NCI-H510A (cell line): Measurements from ENCODE around the gene RNF4.
"Not testable (repeated sequence)": the region's sequence is repeated elsewhere in the genome, so short reads cannot be mapped to it uniquely, and the experiment has no call there.

Experiments used
- DNase-seq: peaks from one replicate; lab custom pipeline; 2025; lab: John Stamatoyannopoulos, UW

RNF4 gene, protein sequence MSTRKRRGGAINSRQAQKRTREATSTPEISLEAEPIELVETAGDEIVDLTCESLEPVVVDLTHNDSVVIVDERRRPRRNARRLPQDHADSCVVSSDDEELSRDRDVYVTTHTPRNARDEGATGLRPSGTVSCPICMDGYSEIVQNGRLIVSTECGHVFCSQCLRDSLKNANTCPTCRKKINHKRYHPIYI

DNA sequence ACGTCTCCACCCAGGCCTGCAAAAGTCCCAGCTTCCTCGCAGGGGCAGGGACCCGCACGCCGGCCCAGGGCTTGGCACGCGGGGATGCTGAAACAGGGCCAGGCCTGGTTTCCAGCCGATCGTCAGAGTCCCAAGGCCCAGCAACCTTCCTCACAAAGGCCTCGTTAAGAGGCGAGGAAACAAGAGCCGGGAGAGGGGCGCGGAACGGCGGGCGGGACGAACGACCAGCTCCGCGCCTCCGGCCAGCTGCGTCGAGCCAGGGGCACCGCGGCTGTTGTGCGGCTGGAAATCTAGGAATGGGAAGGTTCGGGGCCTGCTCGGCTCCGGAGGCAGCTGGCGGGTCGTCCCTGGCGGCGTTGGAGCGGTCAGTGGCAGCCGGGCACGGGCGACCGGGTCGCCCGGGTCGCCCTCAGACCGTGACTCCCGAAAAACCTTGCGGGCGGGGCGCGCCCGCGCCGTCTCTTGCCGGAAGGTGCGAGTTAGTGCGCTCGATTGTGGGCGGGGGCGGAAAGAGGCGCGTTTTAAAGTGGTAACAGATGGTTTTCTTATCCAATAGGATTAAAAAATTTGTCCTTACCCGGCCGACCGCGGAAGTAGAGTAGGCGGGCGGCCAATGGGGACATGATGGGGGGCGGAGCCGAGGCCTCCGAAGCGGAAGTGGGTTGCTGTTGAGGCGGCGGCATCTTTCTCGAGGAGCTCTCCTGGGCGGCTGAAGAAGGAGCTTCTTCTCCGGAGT lies at the start of gene RNF4:
Gene RNF4, plus strand, starts transcription at position 651 of the 736 bp plus-strand sequence. CDS start 21,388 bp downstream, outside the sequence.
- DNase-seq = peak; percentile 91

DNA sequence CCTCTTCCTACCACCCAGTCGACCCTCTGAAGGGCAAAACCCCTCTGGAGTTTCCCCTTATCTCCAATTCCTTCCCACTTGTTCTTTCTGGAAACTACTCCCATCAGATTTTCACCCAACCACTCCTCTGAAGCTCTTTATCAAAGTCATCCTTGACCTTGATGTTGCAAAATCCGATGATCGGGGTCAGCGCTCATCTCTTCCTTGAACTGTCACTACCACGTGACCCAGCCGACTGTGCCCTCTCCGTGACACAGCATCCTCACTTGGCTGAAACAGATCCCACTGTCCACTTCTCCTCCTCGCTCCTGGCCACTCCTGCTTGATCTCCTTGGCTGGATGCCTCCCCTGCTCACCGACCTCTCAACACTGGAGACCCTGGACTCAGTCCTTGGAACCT lies 49.1 kb upstream of the RNF4 start:
- DNase-seq = no peak

DNA sequence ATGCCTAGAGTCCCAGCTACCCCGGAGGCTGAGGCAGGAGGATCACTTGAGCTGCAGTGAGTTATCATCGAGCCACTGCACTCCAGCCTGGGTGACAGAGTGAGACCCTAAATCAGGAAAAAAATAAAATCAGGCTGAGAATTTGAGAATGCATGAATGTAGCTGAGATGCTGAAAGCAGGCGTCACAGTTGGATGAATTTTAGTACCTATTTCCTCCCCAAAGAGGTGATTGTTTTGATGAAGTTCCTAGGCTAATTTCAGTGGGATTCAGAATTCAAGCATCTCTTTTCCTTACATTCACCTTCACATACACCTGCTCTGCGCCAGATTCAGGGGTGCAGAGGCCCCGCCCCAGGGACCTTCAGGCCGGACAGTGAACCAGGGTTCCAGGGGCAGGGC lies 47.0 kb upstream of the RNF4 start:
- DNase-seq = no peak

DNA sequence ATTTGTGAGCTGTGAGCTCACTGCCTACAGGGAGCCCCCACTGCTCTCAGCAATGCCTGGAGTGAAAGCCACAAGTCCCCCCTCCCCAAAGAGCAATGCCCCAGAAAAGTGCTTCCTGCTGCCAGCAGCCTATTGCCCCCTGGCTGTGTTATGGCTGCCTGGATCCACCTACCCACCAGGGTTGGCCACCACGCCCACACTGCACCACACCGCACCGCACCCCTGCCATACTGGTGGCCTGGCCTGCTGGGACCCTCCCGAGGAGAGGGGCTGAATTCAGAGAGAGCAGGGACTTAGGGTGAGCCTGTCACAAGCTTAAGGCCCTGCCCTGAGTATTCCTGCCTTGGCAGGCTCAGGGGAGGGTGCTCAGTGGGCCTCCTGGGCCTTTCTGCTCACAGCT lies 45.8 kb upstream of the RNF4 start:
- no peak for DNase-seq

DNA sequence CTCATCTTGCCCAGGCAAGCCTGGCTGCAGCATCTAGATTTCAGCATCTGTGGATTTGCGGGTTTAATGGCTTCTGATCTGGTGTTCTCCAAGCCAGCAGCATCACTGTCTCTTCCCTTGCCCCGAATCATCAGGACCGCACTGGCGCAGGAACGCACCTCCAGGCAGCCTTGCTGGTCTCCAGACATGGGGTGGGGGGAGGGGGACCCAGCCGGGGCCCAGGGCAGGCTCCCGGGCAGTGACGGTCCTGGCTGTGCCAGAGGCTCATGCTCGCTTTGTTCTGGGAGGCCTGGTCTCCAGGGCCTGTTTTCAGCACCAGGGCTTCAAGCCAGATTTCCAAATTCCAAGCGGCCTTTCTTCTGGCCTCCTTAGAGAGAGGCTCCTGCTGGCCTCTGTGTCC lies 45.2 kb upstream of the RNF4 start:
- no peak for DNase-seq

DNA sequence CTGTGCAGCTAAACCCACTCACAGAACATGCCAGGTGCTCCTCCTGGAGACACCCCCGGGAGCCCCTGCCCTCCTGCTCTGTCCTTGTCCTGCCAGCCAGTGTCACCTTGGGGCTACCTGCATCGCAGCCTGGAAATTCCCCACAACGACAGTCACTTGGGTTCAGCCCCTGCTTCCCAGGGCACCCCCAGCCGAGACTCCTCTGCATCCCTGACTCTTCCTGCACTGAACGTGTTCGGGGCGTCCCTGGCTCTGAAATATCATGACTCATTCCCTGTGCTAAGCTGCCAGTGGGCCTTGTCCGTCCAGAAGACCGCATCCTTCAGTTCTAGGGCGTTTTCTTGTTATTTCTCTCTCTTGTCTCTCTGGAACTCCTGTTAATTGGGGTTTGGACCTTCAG lies 44.3 kb upstream of the RNF4 start:
- DNase-seq = no peak

DNA sequence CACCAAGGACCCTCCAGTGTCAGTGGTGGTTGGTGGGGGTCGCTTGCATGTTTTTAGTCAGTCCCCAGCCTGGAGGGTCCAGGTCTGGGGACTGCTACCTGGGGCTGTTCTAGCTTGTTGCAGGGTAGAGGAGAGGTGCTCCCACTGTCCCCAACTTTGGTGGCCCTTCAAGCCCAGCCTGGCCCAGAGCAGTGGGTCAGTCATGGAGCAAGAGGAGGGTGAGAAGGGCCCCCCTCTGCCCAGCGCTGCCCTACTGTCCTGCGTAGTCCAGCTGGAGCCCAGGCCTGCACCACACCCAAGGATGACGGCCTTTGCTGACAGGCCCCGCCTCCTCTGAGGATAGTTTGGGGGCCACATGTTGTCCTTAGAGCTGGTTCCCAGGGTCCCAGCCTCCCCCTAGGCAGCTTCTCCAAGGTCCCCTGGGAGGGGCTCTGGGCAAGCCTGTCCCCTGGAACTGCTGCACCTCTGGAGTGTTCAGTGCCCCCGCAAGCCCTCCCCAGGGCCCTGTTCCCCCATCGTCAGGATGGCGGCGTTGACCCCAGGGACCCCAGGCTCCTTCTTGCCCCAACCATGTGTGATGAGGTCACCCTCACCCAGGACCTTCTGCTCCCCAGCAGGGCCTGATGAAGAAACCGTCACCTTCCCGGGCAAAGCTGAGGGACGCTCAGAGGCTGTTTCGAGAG lies 43.4 kb upstream of the RNF4 start:
- no peak for DNase-seq

DNA sequence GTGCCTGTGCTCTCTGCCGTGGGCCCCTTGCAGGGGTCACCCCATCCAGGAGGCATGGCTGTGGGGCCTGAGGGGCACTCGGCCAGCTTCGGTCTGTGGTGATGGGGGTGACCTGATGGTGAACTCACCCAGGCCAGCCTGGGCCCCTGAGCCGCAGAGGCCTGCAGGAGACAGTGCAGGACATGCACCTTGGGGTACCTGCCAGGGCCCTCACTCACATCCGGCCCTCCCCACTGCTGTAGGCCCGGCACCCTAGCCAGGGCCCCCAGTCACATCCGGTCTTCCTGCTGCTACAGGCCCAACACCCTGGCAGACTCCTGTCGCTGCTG lies 42.9 kb upstream of the RNF4 start:
- no peak for DNase-seq

DNA sequence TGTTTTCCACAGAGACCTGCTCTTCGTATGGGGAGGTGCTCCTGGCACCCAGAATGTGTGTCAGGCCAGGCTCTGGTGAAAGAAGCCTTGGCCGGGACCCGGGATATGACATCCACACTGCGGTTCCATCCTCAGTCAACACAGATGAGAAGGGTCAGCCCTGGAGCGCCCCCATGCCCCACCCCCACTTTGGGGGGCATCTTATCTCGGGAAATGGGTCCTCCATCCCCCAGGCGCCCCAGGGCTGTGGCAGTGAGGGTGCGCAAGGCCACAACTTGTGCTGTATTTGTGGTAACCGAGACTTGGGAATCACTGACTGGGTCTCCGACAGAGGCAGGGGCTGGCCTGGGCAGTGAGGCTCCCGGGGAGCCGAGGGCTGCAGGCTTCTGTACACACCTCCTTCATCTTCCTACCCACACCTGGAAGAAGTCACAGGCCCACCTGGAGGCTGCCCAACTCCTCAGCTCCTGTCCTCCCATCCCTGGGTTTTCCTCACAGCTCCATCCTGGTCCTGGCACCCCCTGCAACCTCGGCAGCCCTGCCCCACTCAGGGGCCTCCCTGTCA lies 42.1 kb upstream of the RNF4 start:
- DNase-seq = no peak

DNA sequence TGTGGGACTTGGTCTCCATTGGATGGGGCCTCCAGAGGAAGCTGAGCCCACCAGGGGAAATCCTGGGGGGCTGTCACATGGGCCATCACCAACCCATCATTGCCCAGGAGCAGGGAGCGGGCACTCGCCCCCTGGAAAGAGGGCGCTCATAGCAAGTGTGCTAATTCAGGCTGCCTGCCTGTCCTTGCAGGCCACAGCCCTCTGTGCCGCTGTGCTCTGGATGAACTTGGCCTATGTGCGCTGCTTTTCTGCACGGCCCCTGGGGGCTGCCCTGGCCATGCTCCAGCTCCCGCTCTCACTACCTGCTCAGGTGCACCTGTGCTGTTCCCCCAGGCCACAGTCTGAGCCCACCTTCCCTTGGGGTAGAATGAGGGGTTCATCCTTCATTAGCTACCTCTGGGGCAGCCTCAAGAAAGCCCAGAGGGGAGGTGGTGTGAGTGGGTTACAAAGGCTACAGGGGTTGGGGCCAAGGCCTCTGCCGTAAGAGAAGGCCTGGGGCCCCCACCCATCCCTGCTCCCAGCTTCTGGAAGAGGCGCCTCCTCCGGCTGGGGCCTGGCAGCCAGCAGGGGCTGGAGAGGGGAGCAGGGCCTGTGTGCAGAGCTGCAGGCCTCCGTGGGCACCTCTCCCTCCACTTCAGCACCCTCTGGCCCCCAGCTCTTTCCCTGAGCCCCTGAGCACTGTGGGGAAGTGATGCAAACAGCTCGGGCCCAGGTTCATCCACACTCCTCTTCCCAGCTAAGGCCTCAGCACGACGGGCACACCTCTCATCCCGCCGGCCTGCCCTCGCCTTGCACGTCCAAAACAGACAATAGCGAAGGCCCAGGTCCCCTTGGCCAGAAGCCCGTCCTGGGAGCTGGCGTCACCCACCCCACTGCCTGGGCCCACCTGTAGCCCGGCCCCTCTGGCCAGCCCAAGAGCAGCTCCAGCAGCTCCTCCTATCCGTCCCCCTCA lies 41.2 kb upstream of the RNF4 start:
- no peak for DNase-seq

DNA sequence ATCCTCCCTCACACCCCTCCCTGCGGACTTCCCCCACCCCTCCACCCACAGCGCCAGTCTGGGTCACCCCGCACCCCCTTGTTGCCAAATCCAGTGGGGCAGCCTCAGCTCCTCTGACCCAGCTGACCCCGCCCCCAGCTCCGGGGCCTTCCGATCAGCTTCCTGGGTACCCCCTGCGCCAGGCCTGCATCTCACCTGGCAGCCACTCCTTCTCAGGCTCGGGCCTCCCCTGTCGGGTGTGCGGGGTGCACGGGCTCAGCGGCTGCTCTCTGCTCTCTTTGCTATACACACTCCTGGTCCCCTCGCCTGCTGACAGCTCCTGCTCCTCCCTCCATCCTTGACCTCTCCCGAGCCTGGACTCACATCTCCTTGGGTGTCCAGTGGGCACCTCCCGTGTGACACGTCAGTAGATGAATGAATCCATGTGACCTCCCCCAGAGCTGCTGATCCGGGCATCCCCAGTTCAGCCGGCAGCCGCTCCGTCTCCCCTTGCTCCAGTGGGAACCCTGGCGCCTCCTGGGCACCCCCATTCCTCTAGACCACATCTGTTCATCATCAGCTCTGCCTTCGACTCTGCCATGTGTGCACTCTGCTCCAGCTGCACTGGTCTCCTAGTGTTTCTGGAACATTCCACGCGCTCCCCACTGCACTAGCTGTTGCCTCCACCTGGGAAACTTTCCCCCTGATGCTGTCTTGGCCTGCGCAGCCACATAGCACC lies 40.3 kb upstream of the RNF4 start:
- no peak for DNase-seq

DNA sequence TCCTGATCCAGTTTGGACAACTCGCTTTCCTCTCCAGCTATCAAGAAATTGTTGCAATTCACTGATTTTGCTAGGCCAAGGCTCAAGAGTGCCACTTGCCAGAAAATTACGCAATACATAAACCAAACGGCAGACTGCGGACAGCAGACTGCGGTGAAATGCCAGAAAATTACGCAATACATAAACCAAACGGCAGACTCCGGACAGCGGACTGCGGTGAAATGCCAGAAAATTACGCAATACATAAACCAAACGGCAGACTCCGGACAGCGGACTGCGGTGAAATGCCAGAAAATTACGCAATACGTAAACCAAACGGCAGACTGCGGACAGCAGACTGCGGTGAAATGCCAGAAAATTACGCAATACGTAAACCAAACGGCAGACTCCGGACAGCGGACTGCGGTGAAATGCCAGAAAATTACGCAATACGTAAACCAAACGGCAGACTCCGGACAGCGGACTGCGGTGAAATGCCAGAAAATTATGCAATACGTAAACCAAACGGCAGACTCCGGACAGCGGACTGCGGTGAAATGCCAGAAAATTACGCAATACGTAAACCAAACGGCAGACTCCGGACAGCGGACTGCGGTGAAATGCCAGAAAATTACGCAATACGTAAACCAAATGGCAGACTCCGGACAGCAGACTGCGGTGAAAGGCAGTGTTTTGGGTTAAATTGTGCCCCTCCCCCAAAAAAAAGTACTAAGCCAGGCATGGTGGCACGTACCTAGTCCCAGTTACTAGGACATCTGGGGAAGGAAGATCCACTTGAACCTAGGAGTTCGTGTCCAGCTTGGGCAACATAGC lies 38.8 kb upstream of the RNF4 start:
- DNase-seq = not testable (repeated sequence)

DNA sequence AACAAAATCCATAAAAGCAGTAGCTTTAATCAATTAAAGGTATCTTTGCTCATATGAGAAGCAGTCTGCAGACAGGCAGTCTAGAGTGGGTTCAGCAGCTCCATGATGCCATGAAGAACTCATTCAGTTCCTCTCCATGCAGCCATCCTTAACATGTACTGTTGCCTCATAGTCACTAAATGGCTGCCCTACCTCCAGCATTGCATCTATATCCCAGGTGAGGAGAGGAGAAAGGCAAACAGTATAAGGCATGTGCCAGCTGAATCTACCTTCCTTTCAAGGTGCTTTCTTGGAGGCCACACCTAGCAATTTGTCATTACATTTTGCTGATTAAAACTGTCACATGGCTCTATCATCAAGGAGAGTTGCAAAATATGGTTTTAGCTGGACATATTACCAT lies 36.9 kb upstream of the RNF4 start:
- DNase-seq = no peak

DNA sequence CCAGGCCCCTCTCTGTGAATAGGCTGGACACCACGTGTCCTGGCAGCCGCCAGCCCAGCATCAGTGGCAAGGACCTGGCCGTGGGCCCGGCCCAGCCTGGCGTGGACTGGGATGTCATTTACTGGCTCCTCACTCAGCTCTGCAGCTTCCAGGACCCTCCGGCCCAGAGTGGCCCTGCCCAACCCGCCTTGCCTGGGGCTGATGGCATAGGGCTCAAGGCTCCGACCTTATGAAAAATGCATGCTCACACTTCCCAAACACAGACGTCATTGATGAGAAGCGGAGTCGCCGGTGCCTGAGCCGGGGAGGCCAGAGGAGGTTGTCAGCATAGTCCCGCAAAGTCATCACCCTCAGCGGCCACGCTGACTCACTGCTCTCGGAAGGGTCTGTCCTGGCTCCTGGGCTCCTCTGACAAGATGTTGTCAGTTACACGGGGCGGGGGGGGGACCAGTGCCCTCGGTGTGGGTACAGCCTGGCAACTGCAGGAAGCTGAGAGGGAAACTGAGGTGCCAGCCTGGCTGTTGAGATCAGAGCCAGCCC lies 35.8 kb upstream of the RNF4 start:
- DNase-seq = no peak

DNA sequence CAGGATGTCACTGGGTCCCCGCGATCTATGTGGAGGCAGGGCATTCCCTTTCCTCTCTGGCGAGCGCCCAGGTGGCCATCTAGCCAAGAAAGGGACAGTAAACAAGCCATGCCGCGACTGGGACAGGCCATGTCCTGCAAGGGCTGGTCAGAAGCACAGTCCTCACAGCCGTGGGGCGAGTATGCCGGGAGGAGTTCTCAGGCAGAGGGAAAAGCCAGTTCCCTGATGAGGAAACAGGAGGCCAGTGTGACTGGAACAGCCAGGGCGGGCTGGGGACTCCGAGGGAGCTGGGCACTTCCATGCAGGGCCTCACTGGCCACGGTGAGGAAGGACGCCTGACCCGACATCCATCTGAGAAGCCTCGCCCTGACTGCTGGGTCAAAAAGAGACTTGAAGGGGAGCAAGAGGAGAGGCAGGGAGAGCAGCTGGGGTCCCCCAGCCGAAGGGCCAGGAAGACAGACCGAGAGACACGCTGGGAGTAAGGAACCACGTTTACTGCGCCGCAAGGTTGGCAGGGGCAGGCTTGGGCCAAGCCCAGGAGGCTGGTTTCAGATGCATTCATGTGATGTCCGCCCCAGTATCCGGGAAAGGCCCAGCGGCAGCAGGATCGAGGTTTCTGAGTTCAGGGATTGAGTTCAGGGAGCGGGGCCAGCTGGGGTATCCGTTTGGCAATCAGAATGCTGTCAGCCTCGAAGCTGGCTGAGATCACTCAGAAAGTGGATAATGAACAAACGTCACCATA lies 35.1 kb upstream of the RNF4 start:
- no peak for DNase-seq

DNA sequence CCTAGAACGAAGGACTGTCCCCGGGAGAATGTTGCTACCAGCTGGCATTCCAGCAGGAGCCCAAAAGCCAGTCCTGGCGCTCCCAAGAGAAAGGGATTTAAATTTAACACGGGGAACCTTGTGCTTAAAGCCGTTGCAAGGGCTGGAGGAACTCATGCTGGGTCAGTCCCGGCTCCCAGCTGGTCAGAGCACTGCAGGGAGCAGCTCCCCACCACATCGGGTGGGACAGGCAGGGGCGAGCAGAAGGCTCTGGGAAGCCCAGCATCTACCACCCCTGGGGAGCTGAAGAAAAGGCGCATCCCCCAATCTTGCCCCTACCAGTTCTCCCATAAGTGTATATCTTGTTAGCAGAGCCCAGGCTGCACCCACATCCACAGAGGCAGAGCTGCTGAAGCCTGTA lies 34.5 kb upstream of the RNF4 start:
- DNase-seq = no peak

DNA sequence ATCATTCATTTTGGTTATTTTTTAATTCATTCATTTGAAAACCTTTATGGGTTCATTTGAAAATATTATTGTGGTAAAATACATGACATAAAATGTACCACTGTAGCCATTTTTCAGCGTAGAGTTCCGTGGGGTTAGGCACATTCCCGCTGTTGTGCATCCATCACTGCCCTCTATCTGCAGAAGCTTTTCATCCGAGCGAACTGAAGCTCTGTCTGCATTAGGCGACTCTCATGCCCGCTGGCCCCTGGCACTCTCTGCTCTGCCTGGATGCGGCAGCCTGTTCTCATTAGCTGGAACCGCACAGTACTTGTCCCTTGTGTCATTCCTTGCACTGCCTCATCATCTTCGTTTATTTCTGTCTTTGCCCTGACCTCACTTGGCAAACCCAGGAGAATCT lies 32.6 kb upstream of the RNF4 start:
- no peak for DNase-seq

DNA sequence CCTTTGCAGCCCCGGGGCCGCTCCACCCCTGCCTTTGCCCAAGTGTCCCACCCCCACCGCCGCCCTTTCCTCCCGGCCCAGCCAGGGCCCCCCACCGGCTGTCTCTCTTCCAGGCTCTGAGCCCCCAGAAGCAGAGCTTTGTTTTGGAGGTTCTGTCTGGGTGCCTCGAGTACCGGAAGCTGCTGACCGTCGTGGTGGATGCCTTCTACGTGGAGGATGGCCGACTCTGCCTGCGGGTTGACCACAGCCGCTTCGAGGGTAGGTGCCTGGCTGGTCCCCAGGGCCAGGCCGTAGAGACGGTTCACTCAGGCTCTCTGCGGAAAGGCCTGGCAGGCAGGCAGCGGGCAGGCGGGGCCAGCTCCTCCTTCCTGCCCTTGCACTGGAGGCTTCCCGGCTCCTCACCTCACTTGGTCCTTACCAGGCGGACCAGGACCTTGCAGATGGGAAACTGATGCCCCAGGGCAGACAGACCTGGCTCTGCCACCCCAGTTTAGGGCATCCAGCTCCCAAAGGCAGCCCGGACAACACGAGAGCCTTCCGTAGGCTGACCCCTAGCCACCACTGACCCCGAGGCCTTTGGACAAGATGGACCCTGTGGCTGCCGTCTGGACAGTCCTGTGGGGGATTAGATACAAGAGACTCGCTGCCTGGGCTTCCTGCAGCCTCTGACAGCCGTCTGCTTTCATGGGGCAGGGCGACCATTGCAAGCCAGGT lies 32.0 kb upstream of the RNF4 start:
- no peak for DNase-seq
